Spleen (tissue), 11 donors: Measurements from ENCODE around the gene USP6NL. TPM values are rescaled to one million over a fixed set of nuclear protein-coding genes. Genes with fewer than 3 reads are reported as not detected.

Experiments used
- DNase-seq: peaks from one replicate; pipeline ENCODE4 v3.0.0-alpha.2; 2020
- H3K27ac ChIP-seq, 8 donors: fragments of 200-600 bp; sonication (generic) in 7 of 8; 1 replicate in 4 of 8; 2 replicates in 4 of 8; pipeline versions ENCODE4 v1.5.0 to v1.8.0; 2016 to 2021; ENCODE audit warnings: inconsistent platforms in 4 of 8, mild to moderate bottlenecking in 4 of 8, moderate library complexity in 1 of 8
- H3K27me3 ChIP-seq, 7 donors: fragments of 200-600 bp; sonication (generic) in 6 of 7; replicated peaks in 1 of 7; 1 replicate in 4 of 7; 2 replicates in 3 of 7; pipeline versions ENCODE4 v1.5.0 to v1.8.0; 2016 to 2021; ENCODE audit warnings: inconsistent platforms in 3 of 7, mild to moderate bottlenecking in 1 of 7
- H3K36me3 ChIP-seq, 6 donors: fragments of 200-600 bp; sonication (generic) in 5 of 6; 1 replicate in 4 of 6; 2 replicates in 2 of 6; pipeline versions ENCODE4 v1.5.0 to v1.8.0; 2016 to 2021; ENCODE audit warnings: inconsistent platforms in 2 of 6
- H3K4me1 ChIP-seq, 6 donors: fragments of 200-600 bp; sonication (generic) in 5 of 6; 1 replicate in 3 of 6; 2 replicates in 3 of 6; pipeline versions ENCODE4 v1.5.0 to v1.8.0; 2016 to 2021; ENCODE audit warnings: inconsistent platforms in 3 of 6
- H3K4me3 ChIP-seq, 8 donors: fragments of 200-600 bp; sonication (generic) in 7 of 8; 1 replicate in 4 of 8; 2 replicates in 4 of 8; pipeline versions ENCODE4 v1.5.0 to v1.8.0; 2016 to 2021; ENCODE audit warnings: inconsistent platforms in 4 of 8, mild to moderate bottlenecking in 4 of 8, moderate library complexity in 2 of 8
- H3K9me3 ChIP-seq, 8 donors: fragments of 200-600 bp; sonication (generic) in 7 of 8; 1 replicate in 4 of 8; 2 replicates in 4 of 8; pipeline versions ENCODE4 v1.5.0 to v1.8.0; 2016 to 2021; ENCODE audit warnings: inconsistent platforms in 4 of 8
- POLR2A ChIP-seq, 3 donors: fragments of 450-650 bp; IDR thresholded peaks; one replicate each; pipeline ENCODE4 v1.5.1; 2017; ENCODE audit warnings: antibody characterized with exemption in 3 of 3, mild to moderate bottlenecking in 1 of 3
- POLR2AphosphoS5 ChIP-seq, 3 donors: sonication (generic); formaldehyde crosslinking; IDR thresholded peaks; one replicate each; pipeline ENCODE4 v1.5.1; 2017; ENCODE audit warnings: antibody characterized with exemption in 3 of 3
- WGBS, 5 donors: extraction: QIAGEN DNeasy Blood & Tissue Kit in 3 of 5; methylation state at CpG; one replicate each; pipeline versions ENCODE4 v1.1.5 to v1.1.7; 2013 to 2018; 5-methylcytosine and 5-hydroxymethylcytosine counted together
- intact Hi-C: fragments of 100-400 bp; cut with DNase I; formaldehyde crosslinking; loops from one replicate; pipeline ENCODE4 v1.15.0; 2023; ENCODE audit warnings: low total_unique reads
- polyA plus RNA-seq, 3 donors: library from polyadenylated mRNA; stranded (reverse); fragments of 200-250 nt; gene quantifications; one replicate each; pipeline ENCODE4 v1.2.1, GENCODE V29; 2013
- total RNA-seq, 7 donors: library from RNA; depleted of rRNA in 3 of 7; stranded (reverse); fragments of >200 nt in 3 of 7; fragmentation: NEBNext Ultra II Directional in 4 of 7; extraction: Animal tissue kit (Norgen Biotek cat#: 25700) in 4 of 7; gene quantifications; one replicate each; pipeline versions ENCODE4 v1.1.0 to v1.2.1, GENCODE V29; 2016 to 2021
- TF ChIP-seq, protein P1 (sequence below), 11 experiments: fragments of 200-600 bp in 7 of 11; fragments of 450-650 bp in 4 of 11; sonication (generic) in 4 of 11; IDR thresholded peaks in 8 of 11; conservative IDR thresholded peaks in 3 of 11; 1 replicate in 7 of 11; 2 replicates in 4 of 11; pipeline versions ENCODE4 v1.4.0 to v1.8.0; 2016 to 2021; ENCODE audit warnings: antibody characterized with exemption in 11 of 11, inconsistent platforms in 4 of 11, mild to moderate bottlenecking in 1 of 11
- donor health status: healthy with polysubstance abuse.
- donor health status: DM: no; HTN: no; CAD: no; lungs with moderate emphysema.
- donor health status: DM: no; HTN: no; CAD: no.
- donor health status: Bipolar disorder and iron deficiency.
- donor health status: healthy.
- donor health status: DM: no; HTN: no; CAD: no.
- donor health status: DM: yes; HTN: yes; CAD: no.

The USP6NL gene
- total and polyA plus RNA-seq, 10 donors, result 11.0 to 51.7 (median 37.7) TPM

DNA sequence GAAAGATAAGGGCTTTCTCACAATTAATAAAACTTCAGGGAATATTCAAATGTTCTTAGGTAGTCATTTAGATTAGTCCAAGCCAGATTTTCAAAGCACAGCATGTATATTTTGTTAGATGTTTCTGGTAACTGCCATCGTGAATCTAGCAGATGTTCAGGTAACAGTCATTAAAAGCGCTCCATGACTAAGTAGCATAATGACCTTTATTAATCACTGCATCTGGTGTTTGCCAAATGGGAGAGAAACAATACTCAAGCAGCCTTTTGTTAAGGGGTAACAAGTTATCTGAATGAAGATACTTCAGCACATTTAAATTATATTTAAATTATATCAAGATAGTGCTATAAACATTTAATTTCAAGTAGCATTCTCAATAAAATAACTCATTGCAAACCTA is 47.5 kb downstream of the USP6NL start:
- H3K27ac ChIP-seq, result peak overlapping the region in 4 of 8 donors; percentile 3 to 41 (median 18)
- WGBS, 5 donors, result 59 to 82% (median 80%) methylated on average over 2 of the region's 2 CpGs
- peaks cover 15 to 97% (median 52%) of the 10 kb centered on the region in 6 donors for H3K4me1 ChIP-seq
- intact Hi-C loops, result no loop called here
- no peaks in the 10 kb centered on the region for H3K36me3 ChIP-seq
- no peaks in the 10 kb centered on the region for H3K9me3 ChIP-seq
- H3K27me3 ChIP-seq, result no peaks in the 10 kb centered on the region
- H3K4me3 ChIP-seq, result no peak overlapping the region
- TF ChIP-seq POLR2AphosphoS5 (IDR thresholded peaks at IDR 0.05) (no peak), POLR2A (IDR thresholded peaks at IDR 0.05) (no peak)
- TF ChIP-seq, protein P1, sequence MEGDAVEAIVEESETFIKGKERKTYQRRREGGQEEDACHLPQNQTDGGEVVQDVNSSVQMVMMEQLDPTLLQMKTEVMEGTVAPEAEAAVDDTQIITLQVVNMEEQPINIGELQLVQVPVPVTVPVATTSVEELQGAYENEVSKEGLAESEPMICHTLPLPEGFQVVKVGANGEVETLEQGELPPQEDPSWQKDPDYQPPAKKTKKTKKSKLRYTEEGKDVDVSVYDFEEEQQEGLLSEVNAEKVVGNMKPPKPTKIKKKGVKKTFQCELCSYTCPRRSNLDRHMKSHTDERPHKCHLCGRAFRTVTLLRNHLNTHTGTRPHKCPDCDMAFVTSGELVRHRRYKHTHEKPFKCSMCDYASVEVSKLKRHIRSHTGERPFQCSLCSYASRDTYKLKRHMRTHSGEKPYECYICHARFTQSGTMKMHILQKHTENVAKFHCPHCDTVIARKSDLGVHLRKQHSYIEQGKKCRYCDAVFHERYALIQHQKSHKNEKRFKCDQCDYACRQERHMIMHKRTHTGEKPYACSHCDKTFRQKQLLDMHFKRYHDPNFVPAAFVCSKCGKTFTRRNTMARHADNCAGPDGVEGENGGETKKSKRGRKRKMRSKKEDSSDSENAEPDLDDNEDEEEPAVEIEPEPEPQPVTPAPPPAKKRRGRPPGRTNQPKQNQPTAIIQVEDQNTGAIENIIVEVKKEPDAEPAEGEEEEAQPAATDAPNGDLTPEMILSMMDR (IDR thresholded peaks at IDR 0.05 in 8 of 11, conservative IDR thresholded peaks at IDR 0.05 in 3 of 11), result no peak
- DNase-seq, result no peak

DNA sequence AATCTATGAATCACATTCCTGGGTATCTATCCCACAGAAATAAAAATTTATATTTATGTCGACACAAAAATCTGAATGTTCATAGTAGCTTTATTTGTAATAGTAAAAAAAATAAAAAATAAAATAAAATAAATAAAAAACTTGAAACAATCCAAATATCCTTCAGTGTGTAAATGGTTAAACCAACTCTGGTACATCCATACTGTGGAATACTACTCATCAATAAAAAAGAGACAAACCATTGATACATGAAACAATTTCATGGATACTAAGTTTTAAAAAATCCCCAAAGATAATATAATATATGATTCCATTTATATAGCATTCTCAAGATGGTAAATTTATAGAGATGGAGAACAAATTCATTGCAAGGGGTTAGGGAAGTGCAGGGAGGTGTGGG is 48.6 kb downstream of the USP6NL start:
- TF ChIP-seq POLR2AphosphoS5 (IDR thresholded peaks at IDR 0.05) (no peak), POLR2A (IDR thresholded peaks at IDR 0.05) (no peak)
- TF ChIP-seq, protein P1 (IDR thresholded peaks at IDR 0.05 in 8 of 11, conservative IDR thresholded peaks at IDR 0.05 in 3 of 11), result no peak
- Histone ChIP-seq H3K4me1 (peaks cover 15 to 99% (median 56%) of the 10 kb centered on the region in 6 donors), H3K9me3 (no peaks in the 10 kb centered on the region), H3K27me3 (no peaks in the 10 kb centered on the region), H3K27ac (peak overlapping the region in 2 of 8 donors; percentile 25 to 41), H3K4me3 (no peak overlapping the region), H3K36me3 (no peaks in the 10 kb centered on the region)
- intact Hi-C loops, result no loop called here
- WGBS, 5 donors, result 94 to 98% (median 97%) methylated on average over 1 of the region's 1 CpG
- DNase-seq, result no peak

DNA sequence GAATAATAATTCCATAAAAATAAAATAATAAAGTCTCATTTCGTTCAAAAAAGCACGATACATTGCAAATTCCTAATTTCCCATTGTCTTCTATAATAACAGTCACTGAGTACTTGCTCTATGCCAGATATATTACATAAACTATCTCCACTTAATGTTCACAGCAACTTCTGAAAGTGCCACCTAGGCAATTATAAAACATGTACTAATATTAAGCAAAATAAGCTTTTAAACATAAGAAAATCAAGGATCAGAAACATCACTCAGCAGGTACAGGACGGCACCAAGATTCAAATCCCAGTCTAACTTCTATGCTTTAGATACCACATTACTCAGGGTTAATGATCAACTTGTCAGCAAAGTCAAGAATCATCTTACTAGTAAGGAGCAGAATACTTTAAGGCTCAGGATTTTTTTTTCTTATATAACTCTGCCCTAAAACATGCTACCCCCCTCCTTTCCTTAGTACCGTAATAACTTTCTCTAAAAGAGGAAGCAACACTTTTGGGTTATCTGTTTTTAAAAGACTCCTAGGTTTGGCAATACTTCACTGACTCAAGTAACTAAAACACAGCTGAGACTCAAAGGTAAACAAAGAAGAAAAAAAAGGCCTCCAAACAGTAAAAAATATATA is 51.3 kb downstream of the USP6NL start:
- Histone ChIP-seq H3K4me3 (no peak overlapping the region), H3K9me3 (no peaks in the 10 kb centered on the region), H3K36me3 (no peaks in the 10 kb centered on the region), H3K27ac (peak overlapping the region in 6 of 8 donors; percentile 3 to 68 (median 38)), H3K4me1 (peaks cover 10 to 95% (median 58%) of the 10 kb centered on the region in 6 donors), H3K27me3 (no peaks in the 10 kb centered on the region)
- TF ChIP-seq, protein P1 (IDR thresholded peaks at IDR 0.05 in 8 of 11, conservative IDR thresholded peaks at IDR 0.05 in 3 of 11), result no peak
- TF ChIP-seq POLR2AphosphoS5 (IDR thresholded peaks at IDR 0.05), result no peak
- no peak for TF ChIP-seq POLR2A (IDR thresholded peaks at IDR 0.05)
- WGBS, 5 donors, result 52 to 67% (median 62%) methylated on average over 4 of the region's 4 CpGs
- intact Hi-C loops, result no loop called here
- DNase-seq, result no peak

DNA sequence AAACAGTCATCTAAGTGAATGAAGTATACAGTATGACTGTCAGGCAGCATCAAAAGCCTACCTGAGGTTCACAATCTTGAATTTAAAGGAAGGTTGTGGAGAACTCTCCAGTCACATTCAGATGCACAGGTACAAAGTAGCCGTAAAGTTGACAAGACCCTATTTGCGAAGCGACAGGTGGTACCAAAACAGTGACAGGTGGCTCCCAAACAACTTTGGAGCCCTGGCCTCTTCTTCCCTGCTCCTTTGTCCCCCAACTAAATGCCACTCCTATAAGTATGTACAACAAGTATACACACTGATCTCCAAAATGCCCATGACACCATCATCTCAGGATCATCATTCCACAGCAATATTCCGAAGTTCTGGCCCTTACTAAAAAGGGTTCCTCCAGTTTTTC is 53.5 kb downstream of the USP6NL start:
- H3K27ac ChIP-seq, result no peak overlapping the region
- 92 to 99% (median 96%) methylated on average over 4 of the region's 4 CpGs for WGBS, 5 donors
- no peaks in the 10 kb centered on the region for H3K36me3 ChIP-seq
- no peak overlapping the region for H3K4me3 ChIP-seq
- peaks cover 19 to 95% (median 59%) of the 10 kb centered on the region in 6 donors for H3K4me1 ChIP-seq
- no peak for DNase-seq
- TF ChIP-seq POLR2A (IDR thresholded peaks at IDR 0.05), result no peak
- no peak for TF ChIP-seq POLR2AphosphoS5 (IDR thresholded peaks at IDR 0.05)
- TF ChIP-seq, protein P1 (IDR thresholded peaks at IDR 0.05 in 8 of 11, conservative IDR thresholded peaks at IDR 0.05 in 3 of 11), result no peak
- no peaks in the 10 kb centered on the region for H3K27me3 ChIP-seq
- intact Hi-C loops, result no loop called here
- no peaks in the 10 kb centered on the region for H3K9me3 ChIP-seq
